CD8-positive, alpha-beta memory T cell (primary cell): ENCODE results near the gene TRAM2. TPM values are rescaled to one million over a fixed set of nuclear protein-coding genes. Genes with fewer than 3 reads are reported as not detected.

Experiments
- CTCF ChIA-PET: fragments of 350-600 bp; sonication (Branson Sonifier 250); formaldehyde crosslinking; loops from one replicate; lab custom pipeline; 2021; ENCODE audit warnings: antibody characterized with exemption; lab: Charles Lee
- POLR2A ChIA-PET: fragments of 350-600 bp; sonication (Branson Sonifier 250); formaldehyde crosslinking; loops from one replicate; lab custom pipeline; 2021; ENCODE audit warnings: antibody characterized with exemption; lab: Charles Lee
- DNase-seq, 5 donors: peaks; one replicate each; pipeline versions ENCODE4 v3.0.0 to v3.0.0-alpha.2; 2020 to 2022; ENCODE audit warnings: mixed read lengths in 1 of 5
- H3K27ac ChIP-seq: one replicate; pipeline ENCODE4 v1.7.0; 2013; ENCODE audit warnings: low read depth, mild to moderate bottlenecking, low read length, moderate library complexity
- H3K27me3 ChIP-seq: 2 replicates; pipeline ENCODE4 v1.7.0; 2013; ENCODE audit warnings: low read length, mild to moderate bottlenecking; ENCODE audit not compliant: insufficient read depth, poor library complexity, severe bottlenecking
- H3K36me3 ChIP-seq: 2 replicates; pipeline ENCODE4 v1.7.0; 2013; ENCODE audit warnings: mild to moderate bottlenecking, low read length, moderate library complexity; ENCODE audit not compliant: insufficient read depth
- H3K4me1 ChIP-seq: 2 replicates; pipeline ENCODE4 v1.7.0; 2013; ENCODE audit warnings: mild to moderate bottlenecking, low read length, moderate library complexity; ENCODE audit not compliant: insufficient read depth
- H3K4me3 ChIP-seq: 2 replicates; pipeline ENCODE4 v1.7.0; 2013; ENCODE audit warnings: mild to moderate bottlenecking, low read length
- H3K9me3 ChIP-seq: 2 replicates; pipeline ENCODE4 v1.7.0; 2013; ENCODE audit warnings: mild to moderate bottlenecking, low read length
- H3K27ac Mint-ChIP-seq, 8 donors: one replicate each; pipeline ENCODE4 v1.8.0; 2020 to 2021; ENCODE audit warnings: mixed read lengths in 8 of 8, mild to moderate bottlenecking in 6 of 8, inconsistent platforms in 3 of 8, moderate library complexity in 3 of 8
- H3K27me3 Mint-ChIP-seq, 2 donors: one replicate each; pipeline ENCODE4 v1.8.0; 2020 to 2021; ENCODE audit warnings: mixed read lengths in 2 of 2, mild to moderate bottlenecking in 1 of 2, moderate library complexity in 1 of 2
- H3K36me3 Mint-ChIP-seq, 3 donors: one replicate each; pipeline ENCODE4 v1.8.0; 2020 to 2021; ENCODE audit warnings: mixed read lengths in 3 of 3, inconsistent platforms in 1 of 3, mild to moderate bottlenecking in 1 of 3
- H3K4me1 Mint-ChIP-seq, 3 donors: one replicate each; pipeline ENCODE4 v1.8.0; 2020 to 2021; ENCODE audit warnings: mixed read lengths in 3 of 3, inconsistent platforms in 1 of 3, mild to moderate bottlenecking in 1 of 3
- H3K4me3 Mint-ChIP-seq, 7 donors: one replicate each; pipeline ENCODE4 v1.8.0; 2020 to 2021; ENCODE audit warnings: mixed read lengths in 7 of 7, mild to moderate bottlenecking in 6 of 7, moderate library complexity in 4 of 7, inconsistent platforms in 2 of 7
- H3K9me3 Mint-ChIP-seq, 5 donors: one replicate each; pipeline ENCODE4 v1.8.0; 2020 to 2022; ENCODE audit warnings: mixed read lengths in 5 of 5, mild to moderate bottlenecking in 3 of 5, moderate library complexity in 2 of 5, inconsistent platforms in 1 of 5
- polyA plus RNA-seq: library from polyadenylated mRNA; unstranded; fragments of 300-500 nt; fragmentation: Illumina TruSeq; gene quantifications from one replicate; pipeline ENCODE4 v1.2.3, GENCODE V29; 2021
- total RNA-seq, 2 experiments: library from RNA; stranded (reverse); gene quantifications; one replicate each; pipeline ENCODE4 v1.2.3, GENCODE V29; 2021

TRAM2 gene
- total and polyA plus RNA-seq, 3 experiments from 2014 or later, result 3.7 to 5.0 (median 4.1) TPM

DNA sequence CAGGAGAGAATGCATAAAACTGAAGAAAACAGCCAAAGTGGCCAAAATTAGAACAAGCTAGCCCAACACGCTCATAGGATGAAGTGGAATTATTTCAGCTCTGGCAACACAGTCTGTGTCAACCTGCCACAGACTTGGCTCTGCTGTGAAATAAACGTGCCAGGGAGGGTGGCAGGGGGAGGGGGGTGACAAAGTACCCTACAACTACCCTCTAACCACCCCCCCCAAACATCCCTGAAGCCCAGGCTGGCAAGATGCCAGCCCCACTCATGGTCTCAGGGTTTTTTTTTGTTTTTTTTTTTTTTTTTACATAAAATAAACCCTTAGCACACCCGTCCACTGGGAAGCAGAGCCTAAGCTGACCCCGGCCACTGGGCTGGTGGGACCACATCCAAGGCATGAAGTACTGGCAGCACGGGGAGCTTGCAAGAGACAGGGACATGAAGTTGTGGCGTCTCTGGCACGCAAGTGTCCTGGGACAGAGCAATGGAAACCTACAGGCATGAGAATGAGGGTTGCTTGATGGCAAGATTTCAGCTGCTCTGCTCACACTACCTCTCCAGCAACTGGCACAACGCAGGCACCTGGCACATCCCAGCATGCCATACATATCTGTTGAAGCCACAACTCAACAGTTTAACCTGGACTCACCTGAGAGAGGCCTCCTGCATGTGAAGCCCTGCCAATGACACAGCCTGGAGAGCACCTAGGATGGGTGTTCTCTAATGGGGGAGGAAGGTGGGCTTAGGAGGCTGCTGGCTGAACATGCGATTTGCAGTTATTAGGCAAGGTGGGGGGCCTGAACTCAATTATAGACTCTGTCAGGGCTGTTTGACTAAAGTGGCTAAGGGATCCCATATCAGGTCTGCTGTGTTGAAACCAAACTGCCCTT lies 76.4 kb downstream of the TRAM2 start:
- DNase-seq, result no peak
- no peak overlapping the region for H3K4me3 Mint-ChIP-seq
- Histone ChIP-seq H3K9me3 (no peaks in the 10 kb centered on the region), H3K27me3 (no peaks in the 10 kb centered on the region), H3K4me1 (no peaks in the 10 kb centered on the region), H3K36me3 (no peaks in the 10 kb centered on the region), H3K27ac (no peak overlapping the region), H3K4me3 (no peak overlapping the region)
- H3K27me3 Mint-ChIP-seq, result no peaks in the 10 kb centered on the region
- peaks cover 0 to 15% (median 0%) of the 10 kb centered on the region in 3 donors for H3K4me1 Mint-ChIP-seq
- POLR2A ChIA-PET, result no interaction called here
- H3K36me3 Mint-ChIP-seq, result peaks cover 0 to 31% (median 7%) of the 10 kb centered on the region in 3 donors
- CTCF ChIA-PET, result interaction anchor here (1.2 kb wide), 1 partner anchor 15 kb away, joined by 3 read pairs; no protein-coding TSS in a partner anchor
- H3K27ac Mint-ChIP-seq, result peak overlapping the region in 1 of 8 donors; percentile 38
- no peaks in the 10 kb centered on the region for H3K9me3 Mint-ChIP-seq

DNA sequence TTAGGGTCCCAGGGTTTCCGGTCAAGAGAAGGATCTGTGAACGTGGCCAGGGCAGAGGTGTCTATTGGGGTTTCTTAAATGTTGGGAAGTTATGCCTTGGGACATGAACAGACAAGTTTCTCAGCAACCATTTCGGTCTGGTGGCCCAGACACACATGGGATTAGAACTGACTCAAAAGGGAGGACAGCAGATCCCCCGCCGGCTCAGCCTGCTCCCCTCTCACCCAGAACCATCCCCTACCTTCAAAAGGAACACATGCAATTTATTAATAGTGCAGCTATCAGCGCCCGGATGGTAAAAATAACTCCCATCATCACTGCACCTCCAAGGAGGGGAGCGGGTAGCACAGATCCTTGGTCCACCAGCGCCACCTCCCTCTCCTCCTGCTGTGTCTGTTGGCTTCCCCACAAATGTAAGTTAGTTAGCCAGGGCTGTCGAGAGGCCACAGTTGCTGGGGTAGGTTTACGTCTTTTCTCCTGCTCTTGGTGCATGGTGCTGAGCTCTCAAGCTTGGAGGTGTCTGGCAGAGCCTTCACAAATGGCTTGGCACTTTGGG lies 77.1 kb downstream of the TRAM2 start:
- Histone ChIP-seq H3K9me3 (no peaks in the 10 kb centered on the region), H3K27me3 (no peaks in the 10 kb centered on the region), H3K27ac (no peak overlapping the region), H3K4me3 (no peak overlapping the region), H3K4me1 (no peaks in the 10 kb centered on the region), H3K36me3 (no peaks in the 10 kb centered on the region)
- H3K9me3 Mint-ChIP-seq, result peaks cover 0 to 5% (median 0%) of the 10 kb centered on the region in 5 donors
- peaks cover 6 to 24% (median 7%) of the 10 kb centered on the region in 3 donors for H3K36me3 Mint-ChIP-seq
- H3K27me3 Mint-ChIP-seq, result no peaks in the 10 kb centered on the region
- H3K4me3 Mint-ChIP-seq, result no peak overlapping the region
- ChIA-PET POLR2A (no interaction called here), CTCF (interaction anchor here (1.2 kb wide), 1 partner anchor 16 kb away, joined by 3 read pairs; no protein-coding TSS in a partner anchor)
- no peak for DNase-seq
- H3K4me1 Mint-ChIP-seq, result peaks cover 0 to 11% (median 0%) of the 10 kb centered on the region in 3 donors
- H3K27ac Mint-ChIP-seq, result peak overlapping the region in 1 of 8 donors; percentile 22

DNA sequence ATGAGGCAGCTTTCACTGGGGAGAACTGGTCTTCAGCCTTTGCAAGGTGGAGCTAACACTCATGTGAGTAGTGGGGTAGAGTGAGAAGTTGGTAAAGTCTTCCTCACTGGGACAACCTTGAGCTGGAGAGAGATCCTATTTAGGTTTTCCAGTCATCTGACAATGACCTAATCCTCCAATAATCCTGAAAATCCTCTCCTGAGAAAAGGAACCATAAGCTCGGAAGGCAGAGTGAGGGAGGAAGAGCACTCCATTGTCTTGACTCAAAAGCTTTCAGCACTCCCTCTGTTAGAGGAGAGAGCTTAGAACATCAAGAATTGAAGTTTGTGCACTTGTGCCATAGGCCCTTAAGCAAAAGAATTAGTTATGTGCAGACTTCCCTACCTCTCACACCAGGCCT lies 77.8 kb downstream of the TRAM2 start:
- Histone ChIP-seq H3K27ac (no peak overlapping the region), H3K4me3 (no peak overlapping the region), H3K9me3 (no peaks in the 10 kb centered on the region), H3K36me3 (no peaks in the 10 kb centered on the region), H3K4me1 (no peaks in the 10 kb centered on the region), H3K27me3 (no peaks in the 10 kb centered on the region)
- no peak for DNase-seq
- ChIA-PET CTCF (no interaction called here), POLR2A (no interaction called here)
- Mint-ChIP-seq H3K27ac (peak overlapping the region in 1 of 8 donors; percentile 15), H3K27me3 (no peaks in the 10 kb centered on the region), H3K9me3 (peaks cover 0 to 6% (median 0%) of the 10 kb centered on the region in 5 donors), H3K36me3 (peaks cover 6 to 21% (median 9%) of the 10 kb centered on the region in 3 donors), H3K4me1 (peaks cover 0 to 6% (median 0%) of the 10 kb centered on the region in 3 donors), H3K4me3 (no peak overlapping the region)

GRCh38 chr6:52498538-52499017 lies 78.3 kb downstream of the TRAM2 start:
- no peaks in the 10 kb centered on the region for H3K36me3 ChIP-seq
- Mint-ChIP-seq H3K4me3 (no peak overlapping the region), H3K36me3 (peaks cover 6 to 20% (median 9%) of the 10 kb centered on the region in 3 donors), H3K27ac (peak overlapping the region in 2 of 8 donors; percentile 15 to 55), H3K9me3 (peaks cover 0 to 6% (median 0%) of the 10 kb centered on the region in 5 donors), H3K27me3 (no peaks in the 10 kb centered on the region), H3K4me1 (peaks cover 0 to 3% (median 0%) of the 10 kb centered on the region in 3 donors)
- ChIA-PET CTCF (no interaction called here), POLR2A (no interaction called here)
- H3K9me3 ChIP-seq, result no peaks in the 10 kb centered on the region
- H3K4me3 ChIP-seq, result no peak overlapping the region
- DNase-seq, result no peak
- H3K27me3 ChIP-seq, result no peaks in the 10 kb centered on the region
- H3K27ac ChIP-seq, result no peak overlapping the region
- H3K4me1 ChIP-seq, result no peaks in the 10 kb centered on the region

- no peak for DNase-seq
- no peaks in the 10 kb centered on the region for H3K36me3 ChIP-seq
- no peaks in the 10 kb centered on the region for H3K4me1 ChIP-seq
- H3K9me3 ChIP-seq, result no peaks in the 10 kb centered on the region
- Mint-ChIP-seq H3K27me3 (no peaks in the 10 kb centered on the region), H3K9me3 (peaks cover 0 to 6% (median 0%) of the 10 kb centered on the region in 5 donors), H3K4me3 (no peak overlapping the region), H3K36me3 (peaks cover 6 to 14% (median 9%) of the 10 kb centered on the region in 3 donors), H3K4me1 (peaks cover 0 to 3% (median 0%) of the 10 kb centered on the region in 3 donors), H3K27ac (peak overlapping the region in 2 of 8 donors; percentile 35 to 61)
- CTCF ChIA-PET, result no interaction called here
- H3K4me3 ChIP-seq, result no peak overlapping the region
- POLR2A ChIA-PET, result no interaction called here
- no peak overlapping the region for H3K27ac ChIP-seq
- no peaks in the 10 kb centered on the region for H3K27me3 ChIP-seq
Measured at GRCh38 chr6:52497652-52498408, 79.0 kb downstream of the TRAM2 start.

DNA sequence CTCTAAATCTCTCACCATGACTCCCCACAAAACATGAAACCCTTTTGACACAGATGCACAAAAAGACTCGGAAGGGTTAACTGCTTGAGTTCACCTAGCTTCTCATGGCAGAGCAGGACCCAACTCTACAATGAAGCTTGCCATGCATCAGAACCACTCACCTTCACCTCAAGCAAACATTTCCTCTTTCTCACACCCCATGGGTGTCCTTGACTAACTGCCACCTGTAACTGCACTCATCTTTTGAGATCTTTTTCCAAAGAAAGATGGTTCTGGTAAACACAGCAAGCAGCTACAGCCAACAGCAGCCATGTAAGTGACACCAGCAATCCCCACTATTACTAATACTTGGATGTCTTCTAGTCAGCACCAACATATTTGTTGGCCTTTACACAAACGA lies 80.2 kb downstream of the TRAM2 start:
- no peaks in the 10 kb centered on the region for H3K4me1 Mint-ChIP-seq

GRCh38 chr6:52495922-52496321 lies 80.9 kb downstream of the TRAM2 start:
- Mint-ChIP-seq H3K27ac (no peak overlapping the region), H3K9me3 (peaks cover 0 to 6% (median 0%) of the 10 kb centered on the region in 5 donors), H3K4me3 (no peak overlapping the region), H3K4me1 (no peaks in the 10 kb centered on the region), H3K27me3 (no peaks in the 10 kb centered on the region), H3K36me3 (peaks cover under 1 to 9% (median 5%) of the 10 kb centered on the region in 3 donors)
- Histone ChIP-seq H3K27ac (no peak overlapping the region), H3K4me3 (no peak overlapping the region), H3K36me3 (no peaks in the 10 kb centered on the region), H3K4me1 (no peaks in the 10 kb centered on the region), H3K9me3 (no peaks in the 10 kb centered on the region), H3K27me3 (no peaks in the 10 kb centered on the region)
- ChIA-PET CTCF (interaction anchor here (1.4 to 1.6 kb wide), 2 partner anchors 156 to 158 kb away, joined by 3 to 4 read pairs; no protein-coding TSS in a partner anchor), POLR2A (no interaction called here)
- no peak for DNase-seq

More for the DNA sequence above, 80.2 kb downstream of the TRAM2 start:
- H3K36me3 Mint-ChIP-seq, result peaks cover 2 to 9% (median 3%) of the 10 kb centered on the region in 3 donors
- H3K27ac Mint-ChIP-seq, result peak overlapping the region in 1 of 8 donors; percentile 29
- Histone ChIP-seq H3K27ac (no peak overlapping the region), H3K9me3 (no peaks in the 10 kb centered on the region), H3K4me1 (no peaks in the 10 kb centered on the region), H3K27me3 (no peaks in the 10 kb centered on the region), H3K36me3 (no peaks in the 10 kb centered on the region), H3K4me3 (no peak overlapping the region)
- CTCF ChIA-PET, result interaction anchor here (1.6 kb wide), 1 partner anchor 157 kb away, joined by 3 read pairs; no protein-coding TSS in a partner anchor
- peaks cover 0 to 6% (median 0%) of the 10 kb centered on the region in 5 donors for H3K9me3 Mint-ChIP-seq
- H3K27me3 Mint-ChIP-seq, result no peaks in the 10 kb centered on the region
- POLR2A ChIA-PET, result no interaction called here
- DNase-seq, result no peak
- H3K4me3 Mint-ChIP-seq, result no peak overlapping the region
